ENCODE results near the gene OXER1. TPM values are rescaled to one million over a fixed set of nuclear protein-coding genes. Genes with fewer than 3 reads are reported as not detected.

Gene OXER1
- polyA plus RNA-seq, 1 donor (not counting 4 experiments of a cell fraction or from before 2014, with no cell fraction given) = not detected

GRCh38 chr2:42714686-42715085, 49.2 kb downstream of the OXER1 start:
- no peaks in the 10 kb centered on the region for H3K27me3 ChIP-seq (ENCODE audit: control insufficient read depth, extremely low read depth, insufficient read depth, low read length)
- no peak overlapping the region for H3K9ac ChIP-seq (ENCODE audit: control insufficient read depth, extremely low read depth, insufficient read depth, low read length)
- DNase-seq (ENCODE audit: low read depth, low spot score) (no peak), FAIRE-seq (no peak)
- no peaks in the 10 kb centered on the region for H3K9me1 ChIP-seq (ENCODE audit: control insufficient read depth, extremely low read depth, insufficient read depth, low read length)
- no peak overlapping the region for H3K4me3 ChIP-seq (ENCODE audit: control insufficient read depth in 2 of 3, extremely low read depth in 1 of 3, insufficient read depth in 2 of 3, low read depth in 1 of 3, low read length in 3 of 3)
- H3K79me2 ChIP-seq (ENCODE audit: control insufficient read depth, insufficient read depth, low read length) = no peaks in the 10 kb centered on the region
- no peak for TF ChIP-seq EZH2 (IDR thresholded peaks at IDR 0.05; ENCODE audit: low read length)
- H3K9me3 ChIP-seq (ENCODE audit: control insufficient read depth, low read depth, low read length) = no peaks in the 10 kb centered on the region
- H4K20me1 ChIP-seq (ENCODE audit: control insufficient read depth, extremely low read depth, insufficient read depth, low read length) = no peaks in the 10 kb centered on the region
- no peaks in the 10 kb centered on the region for H3K4me1 ChIP-seq (ENCODE audit: control insufficient read depth, extremely low read depth, insufficient read depth, low read length)
- dilution Hi-C loops (cut with MboI; ENCODE audit: extremely low pct_ligation_motif_present, low sequenced_read_pairs) = no loop called here
- H3K4me2 ChIP-seq (ENCODE audit: control insufficient read depth, extremely low read depth, insufficient read depth, low read depth, low read length) = no peak overlapping the region
- no peak overlapping the region for H2AFZ ChIP-seq (ENCODE audit: control insufficient read depth, low read length)
- H3K36me3 ChIP-seq (ENCODE audit: control insufficient read depth in 2 of 2, extremely low read depth in 1 of 2, insufficient read depth in 2 of 2, low read length in 2 of 2) = no peaks in the 10 kb centered on the region
- no peak overlapping the region for H3K27ac ChIP-seq (ENCODE audit: control insufficient read depth, insufficient read depth, low read length)

GRCh38 chr2:42713920-42714319, 50.0 kb downstream of the OXER1 start:
- no peaks in the 10 kb centered on the region for H3K79me2 ChIP-seq (ENCODE audit: control insufficient read depth, insufficient read depth, low read length)
- no peaks in the 10 kb centered on the region for H3K9me3 ChIP-seq (ENCODE audit: control insufficient read depth, low read depth, low read length)
- no peaks in the 10 kb centered on the region for H3K27me3 ChIP-seq (ENCODE audit: control insufficient read depth, extremely low read depth, insufficient read depth, low read length)
- H3K36me3 ChIP-seq (ENCODE audit: control insufficient read depth in 2 of 2, extremely low read depth in 1 of 2, insufficient read depth in 2 of 2, low read length in 2 of 2) = no peaks in the 10 kb centered on the region
- no peak overlapping the region for H3K4me3 ChIP-seq (ENCODE audit: control insufficient read depth in 2 of 3, extremely low read depth in 1 of 3, insufficient read depth in 2 of 3, low read depth in 1 of 3, low read length in 3 of 3)
- no peak overlapping the region for H2AFZ ChIP-seq (ENCODE audit: control insufficient read depth, low read length)
- no peaks in the 10 kb centered on the region for H3K9me1 ChIP-seq (ENCODE audit: control insufficient read depth, extremely low read depth, insufficient read depth, low read length)
- no peak overlapping the region for H3K4me2 ChIP-seq (ENCODE audit: control insufficient read depth, extremely low read depth, insufficient read depth, low read depth, low read length)
- no peaks in the 10 kb centered on the region for H3K4me1 ChIP-seq (ENCODE audit: control insufficient read depth, extremely low read depth, insufficient read depth, low read length)
- DNase-seq (ENCODE audit: low read depth, low spot score) (no peak), FAIRE-seq (no peak)
- dilution Hi-C loops (cut with MboI; ENCODE audit: extremely low pct_ligation_motif_present, low sequenced_read_pairs) = no loop called here
- no peaks in the 10 kb centered on the region for H4K20me1 ChIP-seq (ENCODE audit: control insufficient read depth, extremely low read depth, insufficient read depth, low read length)
- TF ChIP-seq EZH2 (IDR thresholded peaks at IDR 0.05; ENCODE audit: low read length) (no peak), CTCF (optimal IDR thresholded peaks at IDR 0.05 in 1 of 3, IDR thresholded peaks at IDR 0.05 in 1 of 3, conservative IDR thresholded peaks at IDR 0.05 in 1 of 3; ENCODE audit: extremely low read depth in 1 of 3, insufficient read depth in 2 of 3, low read length in 3 of 3) (no peak)
- H3K9ac ChIP-seq (ENCODE audit: control insufficient read depth, extremely low read depth, insufficient read depth, low read length) = no peak overlapping the region
- H3K27ac ChIP-seq (ENCODE audit: control insufficient read depth, insufficient read depth, low read length) = no peak overlapping the region

- no peak overlapping the region for H3K4me3 ChIP-seq (ENCODE audit: control insufficient read depth in 2 of 3, extremely low read depth in 1 of 3, insufficient read depth in 2 of 3, low read depth in 1 of 3, low read length in 3 of 3)
- no peaks in the 10 kb centered on the region for H4K20me1 ChIP-seq (ENCODE audit: control insufficient read depth, extremely low read depth, insufficient read depth, low read length)
- dilution Hi-C loops (cut with MboI; ENCODE audit: extremely low pct_ligation_motif_present, low sequenced_read_pairs) = no loop called here
- H3K9me3 ChIP-seq (ENCODE audit: control insufficient read depth, low read depth, low read length) = no peaks in the 10 kb centered on the region
- no peak for DNase-seq (ENCODE audit: low read depth, low spot score)
- no peaks in the 10 kb centered on the region for H3K79me2 ChIP-seq (ENCODE audit: control insufficient read depth, insufficient read depth, low read length)
- H3K9ac ChIP-seq (ENCODE audit: control insufficient read depth, extremely low read depth, insufficient read depth, low read length) = no peak overlapping the region
- H3K27ac ChIP-seq (ENCODE audit: control insufficient read depth, insufficient read depth, low read length) = no peak overlapping the region
- TF ChIP-seq EZH2 (IDR thresholded peaks at IDR 0.05; ENCODE audit: low read length) (no peak), CTCF (optimal IDR thresholded peaks at IDR 0.05 in 1 of 3, IDR thresholded peaks at IDR 0.05 in 1 of 3, conservative IDR thresholded peaks at IDR 0.05 in 1 of 3; ENCODE audit: extremely low read depth in 1 of 3, insufficient read depth in 2 of 3, low read length in 3 of 3) (no peak)
- H2AFZ ChIP-seq (ENCODE audit: control insufficient read depth, low read length) = no peak overlapping the region
- H3K27me3 ChIP-seq (ENCODE audit: control insufficient read depth, extremely low read depth, insufficient read depth, low read length) = no peaks in the 10 kb centered on the region
- no peak overlapping the region for H3K4me2 ChIP-seq (ENCODE audit: control insufficient read depth, extremely low read depth, insufficient read depth, low read depth, low read length)
- no peak for FAIRE-seq
- H3K36me3 ChIP-seq (ENCODE audit: control insufficient read depth in 2 of 2, extremely low read depth in 1 of 2, insufficient read depth in 2 of 2, low read length in 2 of 2) = peaks cover 0 to 3% of the 10 kb centered on the region in 2 experiments
- no peaks in the 10 kb centered on the region for H3K4me1 ChIP-seq (ENCODE audit: control insufficient read depth, extremely low read depth, insufficient read depth, low read length)
- H3K9me1 ChIP-seq (ENCODE audit: control insufficient read depth, extremely low read depth, insufficient read depth, low read length) = no peaks in the 10 kb centered on the region
Observed at GRCh38 chr2:42712934-42713333, 51.0 kb downstream of the OXER1 start.
